ENCODE measurements around the gene GZF1. TPM values are rescaled to one million over a fixed set of nuclear protein-coding genes. Genes with fewer than 3 reads are reported as not detected.

Gene GZF1
- total RNA-seq, 4 donors from 2014 or later = 10.4 to 22.8 (median 21.0) TPM

Small RNA genes lying within 50 kb of the gene (small RNA-seq; reads per million reads assigned to genes)
- gene RNA5SP479 = 0 reads per million in 3 donors

Other genes with a start within 250 kb of the GZF1 start
- gene NXT1, start 11.4 kb upstream of the GZF1 start, total RNA-seq = 10 to 100 TPM; 19.5 to 59.0 (median 27.4) TPM
- gene NAPB, start 59.3 kb downstream of the GZF1 start, total RNA-seq = 10 to 100 TPM; 13.7 to 18.7 (median 15.2) TPM
- gene CSTL1, start 77.5 kb downstream of the GZF1 start, total RNA-seq = not detected
- gene CST11, start 90.7 kb downstream of the GZF1 start, total RNA-seq = not detected
- not detected for gene CST8, start 128.9 kb downstream of the GZF1 start, total RNA-seq
- gene CST9L, start 206.3 kb downstream of the GZF1 start, total RNA-seq = not detected
- gene CST9, start 243.7 kb downstream of the GZF1 start, total RNA-seq = not detected

Measured in esophagus muscularis mucosa (tissue), 4 donors.